Neural progenitor cell (in vitro differentiated cells): ENCODE measurements around the gene NOC3L.

Source experiments
- CTCF ChIP-seq: fragments of 200-600 bp; sonication (generic); IDR thresholded peaks from 2 replicates; pipeline ENCODE4 v1.5.1; 2017; ENCODE audit warnings: antibody characterized with exemption, mild to moderate bottlenecking
- EZH2 ChIP-seq: fragments of 200-600 bp; sonication (generic); IDR thresholded peaks from 2 replicates; pipeline ENCODE4 v1.6.1; 2017; ENCODE audit warnings: antibody characterized with exemption, mild to moderate bottlenecking, moderate library complexity
- EZH2phosphoT487 ChIP-seq: fragments of 200-600 bp; sonication (generic); IDR thresholded peaks from 2 replicates; pipeline ENCODE4 v1.6.1; 2017; ENCODE audit warnings: antibody characterized with exemption

- TF ChIP-seq CTCF = no peak
- TF ChIP-seq EZH2phosphoT487 = no peak
- TF ChIP-seq EZH2 = no peak
Measured at GRCh38 chr10:94383530-94383929, 20.8 kb upstream of the NOC3L start.
